ENCODE data around the gene KANSL1. TPM values are rescaled to one million over a fixed set of nuclear protein-coding genes. Genes with fewer than 3 reads are reported as not detected.
"Not testable (repeated sequence)": the region's sequence is repeated elsewhere in the genome, so short reads cannot be mapped to it uniquely, and the experiment has no call there.

Gene KANSL1
- total RNA-seq, 1 donor from 2014 or later: 61.4 TPM

DNA sequence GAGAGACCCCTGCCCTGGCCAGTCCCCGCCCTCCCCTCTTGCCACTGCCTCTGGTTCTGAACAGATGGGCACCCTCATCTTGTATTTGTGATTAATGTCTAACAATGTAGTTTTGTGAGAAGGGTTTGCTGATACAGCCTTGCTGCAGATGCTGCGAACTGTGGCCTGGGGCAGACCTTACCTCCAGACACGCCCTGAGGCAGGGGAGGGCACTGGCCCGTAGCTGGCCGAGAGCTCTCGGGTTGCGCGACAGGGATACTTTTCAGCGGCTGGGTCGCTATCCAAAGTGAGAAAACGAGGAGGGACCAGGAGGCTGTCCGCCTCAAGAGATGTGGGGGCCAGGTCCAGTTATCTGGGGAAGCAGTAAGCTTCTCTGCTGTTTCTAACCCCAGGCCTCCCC, 172.2 kb downstream of the KANSL1 start:
- no peak for DNase-seq (ENCODE audit: low spot score)
- Mint-ChIP-seq H3K4me1 (ENCODE audit: low read depth) (peaks cover 5% of the 10 kb centered on the region), H3K27ac (ENCODE audit: unreplicated experiment) (no peak overlapping the region), H3K4me3 (ENCODE audit: unreplicated experiment) (no peak overlapping the region), H3K27me3 (ENCODE audit: low read depth) (no peaks in the 10 kb centered on the region), H3K9me3 (ENCODE audit: low read depth) (no peaks in the 10 kb centered on the region), H3K36me3 (ENCODE audit: low read depth) (peaks cover 10% of the 10 kb centered on the region)
- TF ChIP-seq, protein P1, sequence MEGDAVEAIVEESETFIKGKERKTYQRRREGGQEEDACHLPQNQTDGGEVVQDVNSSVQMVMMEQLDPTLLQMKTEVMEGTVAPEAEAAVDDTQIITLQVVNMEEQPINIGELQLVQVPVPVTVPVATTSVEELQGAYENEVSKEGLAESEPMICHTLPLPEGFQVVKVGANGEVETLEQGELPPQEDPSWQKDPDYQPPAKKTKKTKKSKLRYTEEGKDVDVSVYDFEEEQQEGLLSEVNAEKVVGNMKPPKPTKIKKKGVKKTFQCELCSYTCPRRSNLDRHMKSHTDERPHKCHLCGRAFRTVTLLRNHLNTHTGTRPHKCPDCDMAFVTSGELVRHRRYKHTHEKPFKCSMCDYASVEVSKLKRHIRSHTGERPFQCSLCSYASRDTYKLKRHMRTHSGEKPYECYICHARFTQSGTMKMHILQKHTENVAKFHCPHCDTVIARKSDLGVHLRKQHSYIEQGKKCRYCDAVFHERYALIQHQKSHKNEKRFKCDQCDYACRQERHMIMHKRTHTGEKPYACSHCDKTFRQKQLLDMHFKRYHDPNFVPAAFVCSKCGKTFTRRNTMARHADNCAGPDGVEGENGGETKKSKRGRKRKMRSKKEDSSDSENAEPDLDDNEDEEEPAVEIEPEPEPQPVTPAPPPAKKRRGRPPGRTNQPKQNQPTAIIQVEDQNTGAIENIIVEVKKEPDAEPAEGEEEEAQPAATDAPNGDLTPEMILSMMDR (IDR thresholded peaks at IDR 0.05): no peak

DNA sequence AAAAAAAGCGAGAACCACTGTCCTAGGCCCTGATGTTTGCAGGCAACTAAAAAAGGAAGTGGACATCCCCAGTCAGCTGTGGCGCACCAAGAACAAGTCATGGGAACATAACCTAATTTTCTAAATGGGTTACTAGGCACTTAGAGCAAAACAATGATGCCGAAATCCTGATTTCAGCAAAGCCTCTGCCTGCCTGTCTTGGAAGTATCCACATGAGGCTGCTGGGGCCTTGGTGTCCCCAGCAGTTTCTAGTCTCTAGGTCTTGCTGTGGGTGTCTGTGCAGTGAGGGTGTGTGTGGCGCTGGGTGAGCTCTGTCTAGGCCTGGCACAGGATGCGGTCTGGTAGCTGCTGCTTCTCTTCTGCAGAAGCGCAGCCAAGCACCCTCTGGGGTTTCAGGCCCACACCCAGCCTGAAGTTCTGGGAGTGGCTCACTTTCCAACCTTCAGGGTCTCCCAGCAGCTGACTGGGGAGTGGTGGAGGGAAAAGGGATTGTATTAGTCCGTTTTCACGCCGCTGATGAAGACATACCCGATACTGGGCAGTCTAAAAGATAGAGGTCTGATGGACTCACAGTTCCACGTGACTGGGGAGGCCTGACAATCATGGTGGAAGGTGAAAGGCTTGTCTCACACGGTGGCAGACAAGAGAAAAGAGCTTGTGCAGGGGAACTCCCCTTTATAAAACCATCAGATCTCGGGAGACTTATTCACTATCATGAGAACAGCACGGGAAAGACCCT, 173.0 kb downstream of the KANSL1 start:
- H3K4me3 Mint-ChIP-seq (ENCODE audit: unreplicated experiment): no peak overlapping the region
- H3K4me1 Mint-ChIP-seq (ENCODE audit: low read depth): peaks cover 5% of the 10 kb centered on the region
- H3K27me3 Mint-ChIP-seq (ENCODE audit: low read depth): no peaks in the 10 kb centered on the region
- no peak overlapping the region for H3K27ac Mint-ChIP-seq (ENCODE audit: unreplicated experiment)
- TF ChIP-seq, protein P1 (IDR thresholded peaks at IDR 0.05): no peak
- DNase-seq (ENCODE audit: low spot score): no peak
- no peaks in the 10 kb centered on the region for H3K9me3 Mint-ChIP-seq (ENCODE audit: low read depth)
- H3K36me3 Mint-ChIP-seq (ENCODE audit: low read depth): peaks cover 10% of the 10 kb centered on the region

DNA sequence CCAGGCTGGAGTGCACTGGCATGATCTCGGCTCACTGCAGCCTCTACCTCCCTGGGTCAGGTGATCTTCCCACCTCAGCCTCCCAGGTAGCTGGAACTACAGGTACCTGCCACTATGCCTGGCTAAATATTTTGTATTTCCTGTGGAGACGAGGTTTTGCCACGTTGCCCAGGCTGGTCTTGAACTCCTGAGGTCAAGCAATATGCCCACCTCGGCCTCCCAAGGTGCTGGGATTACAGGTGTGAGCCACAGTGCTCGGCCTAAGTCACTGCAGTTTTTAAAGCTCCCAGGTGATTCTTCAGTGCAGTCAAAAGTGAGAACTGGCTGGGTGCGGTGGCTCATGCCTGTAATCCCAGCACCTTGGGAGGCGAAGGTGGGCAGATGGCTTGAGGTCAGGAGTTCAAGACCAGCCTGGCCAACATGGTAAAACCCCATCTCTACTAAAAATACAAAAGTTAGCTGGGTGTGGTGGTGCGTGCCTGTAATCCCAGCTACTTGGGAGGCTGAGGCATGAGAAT, 173.8 kb downstream of the KANSL1 start:
- H3K27ac Mint-ChIP-seq (ENCODE audit: unreplicated experiment); H3K4me3 Mint-ChIP-seq (ENCODE audit: unreplicated experiment); H3K9me3 Mint-ChIP-seq (ENCODE audit: low read depth); DNase-seq (ENCODE audit: low spot score); H3K4me1 Mint-ChIP-seq (ENCODE audit: low read depth); H3K27me3 Mint-ChIP-seq (ENCODE audit: low read depth): not testable (repeated sequence)
- H3K36me3 Mint-ChIP-seq (ENCODE audit: low read depth): peaks cover 10% of the 10 kb centered on the region

DNA sequence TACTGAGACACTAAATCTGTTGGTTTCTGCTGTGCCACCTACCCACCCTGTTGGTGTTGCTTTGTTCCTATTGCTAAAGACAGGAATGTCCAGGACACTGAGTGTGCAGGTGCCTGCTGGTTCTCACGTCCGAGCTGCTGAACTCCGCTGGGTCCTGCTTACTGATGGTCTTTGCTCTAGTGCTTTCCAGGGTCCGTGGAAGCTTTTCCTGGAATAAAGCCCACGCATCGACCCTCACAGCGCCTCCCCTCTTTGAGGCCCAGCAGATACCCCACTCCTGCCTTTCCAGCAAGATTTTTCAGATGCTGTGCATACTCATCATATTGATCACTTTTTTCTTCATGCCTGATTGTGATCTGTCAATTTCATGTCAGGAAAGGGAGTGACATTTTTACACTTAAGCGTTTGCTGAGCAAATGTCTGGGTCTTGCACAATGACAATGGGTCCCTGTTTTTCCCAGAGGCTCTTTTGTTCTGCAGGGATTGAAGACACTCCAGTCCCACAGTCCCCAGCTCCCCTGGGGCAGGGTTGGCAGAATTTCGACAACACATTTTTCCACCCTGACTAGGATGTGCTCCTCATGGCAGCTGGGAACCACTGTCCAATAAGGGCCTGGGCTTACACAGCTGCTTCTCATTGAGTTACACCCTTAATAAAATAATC, 179.6 kb downstream of the KANSL1 start:
- H3K4me1 Mint-ChIP-seq (ENCODE audit: low read depth): peaks cover 20% of the 10 kb centered on the region
- DNase-seq (ENCODE audit: low spot score): no peak
- TF ChIP-seq, protein P1 (IDR thresholded peaks at IDR 0.05): no peak
- no peak overlapping the region for H3K4me3 Mint-ChIP-seq (ENCODE audit: unreplicated experiment)
- H3K36me3 Mint-ChIP-seq (ENCODE audit: low read depth): peaks cover 1% of the 10 kb centered on the region
- no peak overlapping the region for H3K27ac Mint-ChIP-seq (ENCODE audit: unreplicated experiment)
- H3K9me3 Mint-ChIP-seq (ENCODE audit: low read depth): no peaks in the 10 kb centered on the region
- no peaks in the 10 kb centered on the region for H3K27me3 Mint-ChIP-seq (ENCODE audit: low read depth)

DNA sequence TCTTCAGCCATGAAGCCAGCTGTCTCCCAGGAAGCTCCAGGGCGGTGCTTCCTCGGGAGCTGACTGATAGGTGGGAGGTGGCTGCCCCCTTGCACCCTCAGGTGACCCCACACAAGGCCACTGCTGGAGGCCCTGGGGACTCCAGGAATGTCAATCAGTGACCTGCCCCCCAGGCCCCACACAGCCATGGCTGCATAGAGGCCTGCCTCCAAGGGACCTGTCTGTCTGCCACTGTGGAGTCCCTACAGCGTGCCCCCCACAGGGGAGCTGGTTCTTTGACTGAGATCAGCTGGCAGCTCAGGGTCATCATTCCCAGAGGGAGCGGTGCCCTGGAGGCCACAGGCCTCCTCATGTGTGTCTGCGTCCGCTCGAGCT, 180.1 kb downstream of the KANSL1 start:
- no peaks in the 10 kb centered on the region for H3K9me3 Mint-ChIP-seq (ENCODE audit: low read depth)
- TF ChIP-seq, protein P1 (IDR thresholded peaks at IDR 0.05): no peak
- H3K4me1 Mint-ChIP-seq (ENCODE audit: low read depth): peaks cover 19% of the 10 kb centered on the region
- no peak for DNase-seq (ENCODE audit: low spot score)
- no peaks in the 10 kb centered on the region for H3K27me3 Mint-ChIP-seq (ENCODE audit: low read depth)
- H3K36me3 Mint-ChIP-seq (ENCODE audit: low read depth): no peaks in the 10 kb centered on the region
- no peak overlapping the region for H3K27ac Mint-ChIP-seq (ENCODE audit: unreplicated experiment)
- no peak overlapping the region for H3K4me3 Mint-ChIP-seq (ENCODE audit: unreplicated experiment)
